Activated CD8-positive, alpha-beta memory T cell treated with anti-CD3 and anti-CD28 coated beads, Interleukin-2, amount 10 ng/mL, durations not matched to agents 7 days and 5 days (primary cell): ENCODE results near the gene SUPV3L1. TPM values are rescaled to one million over a fixed set of nuclear protein-coding genes. Genes with fewer than 3 reads are reported as not detected.
"Not testable (repeated sequence)": the region's sequence is repeated elsewhere in the genome, so short reads cannot be mapped to it uniquely, and the experiment has no call there.

ENCODE experiments used
- ATAC-seq: fragments of 150-1000 bp; cut with Tn5 transposase; one replicate; pipeline ENCODE4 v1.10.0; 2021; ENCODE audit warnings: moderate library complexity
- CTCF ChIA-PET: fragments of 350-600 bp; sonication (Branson Sonifier 250); formaldehyde crosslinking; loops from one replicate; lab custom pipeline; 2021; ENCODE audit warnings: antibody characterized with exemption; lab: Charles Lee
- DNase-seq: peaks from one replicate; pipeline ENCODE4 v3.0.0-alpha.2; 2020
- H3K27ac Mint-ChIP-seq: one replicate; pipeline ENCODE4 v1.8.0; 2021; ENCODE audit warnings: mild to moderate bottlenecking, mixed read lengths
- H3K27me3 Mint-ChIP-seq: one replicate; pipeline ENCODE4 v1.8.0; 2021; ENCODE audit warnings: mixed read lengths
- H3K36me3 Mint-ChIP-seq: one replicate; pipeline ENCODE4 v1.8.0; 2021; ENCODE audit warnings: mild to moderate bottlenecking, mixed read lengths
- H3K4me1 Mint-ChIP-seq: one replicate; pipeline ENCODE4 v1.8.0; 2021; ENCODE audit warnings: mixed read lengths
- H3K4me3 Mint-ChIP-seq: one replicate; pipeline ENCODE4 v1.8.0; 2021; ENCODE audit warnings: mild to moderate bottlenecking, moderate library complexity, mixed read lengths
- H3K9me3 Mint-ChIP-seq: one replicate; pipeline ENCODE4 v1.8.0; 2022; ENCODE audit warnings: low read depth, mixed read lengths
- total RNA-seq, 2 experiments: library from RNA; stranded (reverse); gene quantifications; one replicate each; pipeline ENCODE4 v1.2.3, GENCODE V29; 2021

SUPV3L1 gene
- total RNA-seq, 2 experiments from 2014 or later, result 46.9 to 59.0 TPM

DNA sequence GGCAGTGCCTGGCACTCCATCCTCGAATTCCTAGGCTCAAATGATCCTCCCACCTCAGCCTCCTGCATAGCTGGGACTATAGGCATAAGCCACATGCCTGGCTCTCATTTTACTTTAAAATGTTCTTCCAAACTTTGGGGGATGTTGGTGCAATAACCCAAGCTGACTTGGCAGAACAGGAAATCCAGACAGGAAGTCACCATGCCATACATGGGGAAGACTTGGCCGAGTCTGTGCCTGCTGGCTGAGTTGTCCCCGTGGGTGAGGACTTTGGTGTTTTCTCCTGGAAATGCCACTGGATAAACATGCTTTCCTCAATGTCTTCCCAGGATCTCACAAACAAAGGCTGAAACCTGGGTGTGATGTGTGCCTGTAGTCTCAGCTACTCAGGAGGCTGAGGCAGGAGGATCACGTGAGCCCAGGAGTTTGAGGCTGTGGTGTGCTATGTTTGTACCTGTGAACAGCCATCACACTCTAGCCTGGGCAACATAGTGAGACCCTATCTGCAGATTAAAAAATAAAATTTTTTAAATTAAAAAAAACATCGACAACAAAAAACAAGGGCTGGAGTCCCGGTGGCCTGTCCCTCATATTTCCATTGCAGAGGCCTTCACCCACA, 59.9 kb downstream of the SUPV3L1 start:
- H3K27me3 Mint-ChIP-seq, result no peaks in the 10 kb centered on the region
- peaks cover 38% of the 10 kb centered on the region for H3K4me1 Mint-ChIP-seq
- DNase-seq (no peak), ATAC-seq (no peak)
- H3K4me3 Mint-ChIP-seq, result no peak overlapping the region
- H3K9me3 Mint-ChIP-seq, result no peaks in the 10 kb centered on the region
- peak overlapping the region; percentile 36 for H3K27ac Mint-ChIP-seq
- CTCF ChIA-PET, result interaction anchor here (0.6 to 10.7 kb wide), 8 partner anchors 11 to 168 kb away, joined by 3 to 146 read pairs (median 4); no protein-coding TSS in a partner anchor
- no peaks in the 10 kb centered on the region for H3K36me3 Mint-ChIP-seq

- DNase-seq, result no peak
- Mint-ChIP-seq H3K27me3 (no peaks in the 10 kb centered on the region), H3K36me3 (no peaks in the 10 kb centered on the region), H3K4me3 (no peak overlapping the region), H3K9me3 (no peaks in the 10 kb centered on the region), H3K27ac (no peak overlapping the region), H3K4me1 (peaks cover 38% of the 10 kb centered on the region)
- CTCF ChIA-PET, result interaction anchor here (0.6 to 10.7 kb wide), 5 partner anchors 12 to 167 kb away, joined by 3 to 146 read pairs (median 15); no protein-coding TSS in a partner anchor
- no peak for ATAC-seq
Measured at GRCh38 chr10:69240455-69240854, 60.4 kb downstream of the SUPV3L1 start.

DNA sequence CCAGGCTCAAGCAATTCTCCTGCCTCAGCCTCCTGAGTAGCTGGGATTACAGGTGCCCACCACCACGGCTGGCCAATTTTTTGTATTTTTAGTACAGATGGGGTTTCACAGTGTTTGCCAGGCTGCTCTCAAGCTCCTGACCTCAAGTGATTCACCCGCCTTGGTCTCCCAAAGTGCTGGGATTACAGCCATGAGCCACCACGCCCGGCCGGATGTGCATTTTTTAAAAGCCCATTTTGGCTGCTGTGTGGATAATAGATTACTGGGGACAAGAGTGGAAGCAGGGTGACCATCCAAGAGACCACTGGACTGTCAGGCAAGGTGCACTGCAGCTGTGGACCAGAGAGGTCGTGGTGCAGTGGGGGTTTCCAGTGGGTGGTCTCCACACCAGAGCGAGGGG, 61.5 kb downstream of the SUPV3L1 start:
- DNase-seq, result no peak
- ATAC-seq, result no peak
- CTCF ChIA-PET, result interaction anchor here (10.7 kb wide), 1 partner anchor 151 kb away, joined by 146 read pairs; no protein-coding TSS in a partner anchor

DNA sequence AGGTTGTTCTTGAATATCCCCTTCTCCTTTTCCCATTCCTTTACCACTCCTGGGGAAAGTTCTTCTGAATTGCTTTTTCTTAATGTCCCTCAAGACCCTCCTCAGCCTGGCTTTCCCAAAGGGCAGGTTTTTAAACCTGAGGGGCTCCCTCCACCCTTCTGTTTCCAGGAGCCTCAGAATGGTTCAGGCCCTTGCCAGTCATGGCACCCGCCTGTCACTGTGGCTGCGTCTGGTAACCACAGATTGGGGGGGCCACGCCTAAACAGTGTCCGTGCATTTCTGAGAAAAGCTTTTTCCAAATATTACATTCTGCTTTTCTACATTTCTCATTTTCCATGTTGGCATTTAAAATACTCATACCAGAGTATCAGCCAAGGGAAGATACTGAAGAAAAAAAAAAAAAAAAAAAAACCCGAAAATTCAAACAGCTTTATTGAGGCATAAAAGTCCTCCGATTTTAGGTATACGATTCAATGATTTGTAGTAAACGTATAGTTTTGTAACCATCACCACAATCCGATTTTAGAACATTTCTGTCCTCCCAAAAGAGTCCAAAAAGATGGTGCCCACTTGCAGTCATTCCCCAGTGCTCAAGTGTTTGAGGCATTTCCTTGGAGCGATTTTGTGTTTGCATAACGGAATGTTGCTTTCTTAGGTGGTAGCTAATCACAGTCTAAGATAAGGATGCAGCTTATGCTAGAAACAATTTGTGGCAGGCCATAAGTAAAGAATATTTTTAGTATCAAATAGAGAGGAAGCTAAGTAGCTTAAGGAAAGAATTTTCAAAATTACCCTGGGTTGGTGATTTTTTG, 62.2 kb downstream of the SUPV3L1 start:
- Mint-ChIP-seq H3K27me3 (no peaks in the 10 kb centered on the region), H3K9me3 (no peaks in the 10 kb centered on the region), H3K4me3 (no peak overlapping the region), H3K36me3 (no peaks in the 10 kb centered on the region), H3K27ac (peak overlapping the region; percentile 49), H3K4me1 (peaks cover 34% of the 10 kb centered on the region)
- DNase-seq (no peak), ATAC-seq (no peak)
- CTCF ChIA-PET, result interaction anchor here (0.5 to 10.7 kb wide), 5 partner anchors 13 to 272 kb away, joined by 4 to 146 read pairs (median 4); no protein-coding TSS in a partner anchor

More for the DNA sequence above, 61.5 kb downstream of the SUPV3L1 start:
- H3K4me1 Mint-ChIP-seq, result peaks cover 36% of the 10 kb centered on the region
- no peak overlapping the region for H3K27ac Mint-ChIP-seq
- no peaks in the 10 kb centered on the region for H3K9me3 Mint-ChIP-seq
- no peak overlapping the region for H3K4me3 Mint-ChIP-seq
- H3K36me3 Mint-ChIP-seq, result no peaks in the 10 kb centered on the region
- no peaks in the 10 kb centered on the region for H3K27me3 Mint-ChIP-seq

GRCh38 chr10:69242852-69243212, 62.8 kb downstream of the SUPV3L1 start:
- ATAC-seq (no peak), DNase-seq (no peak)
- Mint-ChIP-seq H3K27me3 (no peaks in the 10 kb centered on the region), H3K27ac (no peak overlapping the region), H3K36me3 (no peaks in the 10 kb centered on the region), H3K9me3 (no peaks in the 10 kb centered on the region), H3K4me1 (peaks cover 29% of the 10 kb centered on the region), H3K4me3 (no peak overlapping the region)
- CTCF ChIA-PET, result interaction anchor here (1.3 to 10.7 kb wide), 4 partner anchors 13 to 265 kb away, joined by 4 to 146 read pairs (median 4); no protein-coding TSS in a partner anchor

DNA sequence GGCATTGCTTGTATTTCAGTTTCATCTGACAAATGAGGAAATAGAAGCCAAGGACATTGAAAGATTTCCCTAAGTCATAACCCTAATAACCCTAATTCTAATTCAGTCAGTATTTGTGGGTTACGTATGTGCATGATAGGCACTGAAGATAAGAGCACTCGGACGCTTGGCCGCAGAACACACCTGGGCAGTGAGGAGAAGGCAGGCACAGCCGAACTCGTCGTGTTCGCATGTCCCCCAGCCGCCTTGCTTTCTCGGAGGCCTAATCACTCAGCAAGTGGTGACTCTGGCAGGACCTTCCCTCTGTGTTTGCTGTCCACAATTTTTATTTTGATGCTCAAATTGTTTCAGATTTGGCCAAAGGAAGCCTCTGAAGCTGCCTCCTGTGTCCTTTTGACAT, 63.8 kb downstream of the SUPV3L1 start:
- H3K4me3 Mint-ChIP-seq, result no peak overlapping the region
- ATAC-seq (no peak), DNase-seq (no peak)
- no peaks in the 10 kb centered on the region for H3K27me3 Mint-ChIP-seq
- H3K4me1 Mint-ChIP-seq, result peaks cover 28% of the 10 kb centered on the region
- no peak overlapping the region for H3K27ac Mint-ChIP-seq
- CTCF ChIA-PET, result interaction anchor here (1.4 to 1.5 kb wide), 3 partner anchors 14 to 264 kb away, joined by 4 to 5 read pairs (median 4); no protein-coding TSS in a partner anchor
- H3K9me3 Mint-ChIP-seq, result no peaks in the 10 kb centered on the region
- H3K36me3 Mint-ChIP-seq, result no peaks in the 10 kb centered on the region

DNA sequence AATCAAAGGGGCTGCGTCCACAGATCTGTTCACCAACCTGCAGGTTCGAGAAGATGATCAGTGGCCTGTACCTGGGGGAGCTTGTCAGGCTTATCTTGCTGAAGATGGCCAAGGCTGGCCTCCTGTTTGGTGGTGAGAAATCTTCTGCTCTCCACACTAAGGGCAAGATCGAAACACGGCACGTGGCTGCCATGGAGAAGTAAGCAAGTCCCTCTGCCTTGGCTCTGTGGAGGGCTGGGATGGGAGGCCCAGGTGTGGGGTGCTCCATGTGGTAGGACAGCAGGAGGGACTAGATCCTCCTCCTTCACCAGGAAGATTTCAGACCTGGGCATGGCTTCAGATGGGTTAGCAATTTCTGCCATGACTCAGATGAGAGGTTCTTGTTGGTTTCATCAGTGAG, 66.0 kb downstream of the SUPV3L1 start:
- CTCF ChIA-PET, result interaction anchor here (0.7 kb wide), 1 partner anchor 140 kb away, joined by 3 read pairs; no protein-coding TSS in a partner anchor
- no peak overlapping the region for H3K4me3 Mint-ChIP-seq

GRCh38 chr10:69246581-69247312, 66.7 kb downstream of the SUPV3L1 start:
- Mint-ChIP-seq H3K4me3 (no peak overlapping the region), H3K9me3 (no peaks in the 10 kb centered on the region), H3K4me1 (peaks cover 8% of the 10 kb centered on the region), H3K27me3 (no peaks in the 10 kb centered on the region), H3K27ac (no peak overlapping the region), H3K36me3 (peaks cover 1% of the 10 kb centered on the region)
- CTCF ChIA-PET, result interaction anchor here (1.3 kb wide), 1 partner anchor 50 kb away, joined by 3 read pairs; no protein-coding TSS in a partner anchor
- ATAC-seq (no peak), DNase-seq (no peak)

More for the DNA sequence above, 66.0 kb downstream of the SUPV3L1 start:
- H3K27me3 Mint-ChIP-seq, result no peaks in the 10 kb centered on the region
- DNase-seq (no peak), ATAC-seq (no peak)
- no peak overlapping the region for H3K27ac Mint-ChIP-seq
- H3K9me3 Mint-ChIP-seq, result no peaks in the 10 kb centered on the region
- peaks cover 1% of the 10 kb centered on the region for H3K36me3 Mint-ChIP-seq
- peaks cover 10% of the 10 kb centered on the region for H3K4me1 Mint-ChIP-seq

GRCh38 chr10:69247313-69247710, 67.3 kb downstream of the SUPV3L1 start:
- no peaks in the 10 kb centered on the region for H3K27me3 Mint-ChIP-seq
- no peak for DNase-seq
- CTCF ChIA-PET, result interaction anchor here (1.3 kb wide), 1 partner anchor 50 kb away, joined by 3 read pairs; no protein-coding TSS in a partner anchor
- H3K4me1 Mint-ChIP-seq, result peaks cover 4% of the 10 kb centered on the region
- no peak overlapping the region for H3K27ac Mint-ChIP-seq
- no peaks in the 10 kb centered on the region for H3K9me3 Mint-ChIP-seq
- ATAC-seq, result no peak
- no peak overlapping the region for H3K4me3 Mint-ChIP-seq
- H3K36me3 Mint-ChIP-seq, result peaks cover 1% of the 10 kb centered on the region

GRCh38 chr10:69248117-69248730, 68.2 kb downstream of the SUPV3L1 start:
- Mint-ChIP-seq H3K4me3 (no peak overlapping the region), H3K27ac (no peak overlapping the region), H3K36me3 (peaks cover 1% of the 10 kb centered on the region), H3K27me3 (no peaks in the 10 kb centered on the region), H3K9me3 (no peaks in the 10 kb centered on the region), H3K4me1 (no peaks in the 10 kb centered on the region)
- ATAC-seq (no peak), DNase-seq (no peak)
- CTCF ChIA-PET, result interaction anchor here (1.3 kb wide), 1 partner anchor 49 kb away, joined by 3 read pairs; no protein-coding TSS in a partner anchor

- H3K27me3 Mint-ChIP-seq, result peaks cover 3% of the 10 kb centered on the region
- no peaks in the 10 kb centered on the region for H3K9me3 Mint-ChIP-seq
- H3K36me3 Mint-ChIP-seq, result peaks cover 1% of the 10 kb centered on the region
- ATAC-seq, result no peak
- H3K4me3 Mint-ChIP-seq, result no peak overlapping the region
- DNase-seq, result no peak
- no peaks in the 10 kb centered on the region for H3K4me1 Mint-ChIP-seq
- no peak overlapping the region for H3K27ac Mint-ChIP-seq
- CTCF ChIA-PET, result no interaction called here
Measured at GRCh38 chr10:69250041-69250440, 70.0 kb downstream of the SUPV3L1 start.

DNA sequence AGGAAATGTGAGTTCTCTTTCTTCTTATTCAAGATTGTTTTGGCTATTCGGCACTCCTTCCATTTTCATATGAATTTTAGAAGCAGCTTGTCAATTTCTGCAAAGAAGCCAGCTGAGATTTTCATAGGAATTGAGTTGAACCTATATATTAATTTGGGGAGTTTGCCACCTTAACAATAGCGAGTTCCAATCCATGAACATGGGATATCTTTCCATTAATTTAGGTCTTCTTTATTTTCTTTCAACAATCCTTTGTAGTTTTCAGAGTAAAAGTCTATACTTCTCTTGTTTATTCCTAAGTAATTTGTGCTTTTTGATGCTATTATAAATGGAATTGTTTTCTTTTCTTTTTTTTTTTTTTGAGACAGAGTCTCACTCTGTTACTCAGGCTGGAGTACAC, 71.4 kb downstream of the SUPV3L1 start:
- H3K4me1 Mint-ChIP-seq, CTCF ChIA-PET, H3K36me3 Mint-ChIP-seq, DNase-seq, H3K27me3 Mint-ChIP-seq, H3K9me3 Mint-ChIP-seq, H3K4me3 Mint-ChIP-seq, H3K27ac Mint-ChIP-seq, ATAC-seq: not testable (repeated sequence)
